Lower lobe of right lung (tissue), 2 donors: ENCODE measurements around the gene WDHD1. TPM values are rescaled to one million over a fixed set of nuclear protein-coding genes. Genes with fewer than 3 reads are reported as not detected.
"Not testable (repeated sequence)": the region's sequence is repeated elsewhere in the genome, so short reads cannot be mapped to it uniquely, and the experiment has no call there.

Experiments
- ATAC-seq, 2 donors: fragments of 200-7000 bp; cut with Tn5 transposase; one replicate each; pipeline ENCODE4 v1.9.1; 2020 to 2022; ENCODE audit warnings: mild to moderate bottlenecking in 2 of 2, moderate library complexity in 2 of 2
- DNase-seq: peaks from one replicate; pipeline ENCODE4 v3.0.0-alpha.2; 2020
- H3K27ac ChIP-seq: fragments of 200-600 bp; one replicate; pipeline ENCODE4 v1.8.0; 2022
- H3K27me3 ChIP-seq: fragments of 200-600 bp; one replicate; pipeline ENCODE4 v1.8.0; 2022; ENCODE audit warnings: low read depth
- H3K36me3 ChIP-seq: fragments of 200-600 bp; one replicate; pipeline ENCODE4 v1.8.0; 2022; ENCODE audit warnings: mild to moderate bottlenecking
- H3K4me1 ChIP-seq: fragments of 200-600 bp; one replicate; pipeline ENCODE4 v1.8.0; 2022
- H3K4me3 ChIP-seq: fragments of 200-600 bp; one replicate; pipeline ENCODE4 v1.8.0; 2022; ENCODE audit warnings: mild to moderate bottlenecking
- H3K9me3 ChIP-seq: fragments of 200-600 bp; one replicate; pipeline ENCODE4 v1.8.0; 2022
- CTCF ChIP-seq: fragments of 200-600 bp; IDR thresholded peaks from one replicate; pipeline ENCODE4 v1.8.0; 2022; ENCODE audit warnings: antibody characterized with exemption, mild to moderate bottlenecking
- intact Hi-C: fragments of 100-400 bp; cut with DNase I; formaldehyde crosslinking; loops from one replicate; pipeline ENCODE4 v1.11.0; 2022
- total RNA-seq: library from RNA; stranded (reverse); fragmentation: NEBNext Ultra II Directional; extraction: Animal tissue kit (Norgen Biotek cat#: 25700); gene quantifications from one replicate; pipeline ENCODE4 v1.2.1, GENCODE V29; 2021
- donor health status: DM: no; HTN: yes; CAD: no; lungs with severe emphysema.

Gene WDHD1
- total RNA-seq, 1 donor from 2014 or later = 3.5 TPM

- intact Hi-C loops = no loop called here
- Histone ChIP-seq H3K9me3 (no peaks in the 10 kb centered on the region), H3K27me3 (no peaks in the 10 kb centered on the region), H3K4me3 (no peak overlapping the region), H3K36me3 (peaks cover 9% of the 10 kb centered on the region), H3K27ac (peak overlapping the region; percentile 68), H3K4me1 (peaks cover 21% of the 10 kb centered on the region)
- TF ChIP-seq CTCF = no peak
- peak in 1 of 2 donors; percentile 39 for ATAC-seq
- DNase-seq = no peak
Observed at GRCh38 chr14:55070981-55071411, 44.1 kb upstream of the WDHD1 start.

- Histone ChIP-seq H3K36me3 (peaks cover 54% of the 10 kb centered on the region), H3K4me1 (peaks cover 5% of the 10 kb centered on the region), H3K4me3 (no peak overlapping the region), H3K27ac (no peak overlapping the region), H3K27me3 (no peaks in the 10 kb centered on the region), H3K9me3 (no peaks in the 10 kb centered on the region)
- ATAC-seq = no peak
- intact Hi-C loops = no loop called here
- DNase-seq = no peak
- no peak for TF ChIP-seq CTCF
Observed at GRCh38 chr14:55066223-55066622, 39.3 kb upstream of the WDHD1 start.

GRCh38 chr14:55065411-55065810, 38.5 kb upstream of the WDHD1 start:
- Histone ChIP-seq H3K27me3 (no peaks in the 10 kb centered on the region), H3K9me3 (no peaks in the 10 kb centered on the region), H3K4me3 (no peak overlapping the region), H3K36me3 (peaks cover 56% of the 10 kb centered on the region), H3K27ac (no peak overlapping the region), H3K4me1 (peaks cover 5% of the 10 kb centered on the region)
- intact Hi-C loops = no loop called here
- no peak for TF ChIP-seq CTCF
- DNase-seq (no peak), ATAC-seq (no peak)

- peaks cover 56% of the 10 kb centered on the region for H3K36me3 ChIP-seq
- ATAC-seq, H3K27me3 ChIP-seq, H3K9me3 ChIP-seq, H3K4me1 ChIP-seq, H3K27ac ChIP-seq, DNase-seq, H3K4me3 ChIP-seq, intact Hi-C loops: not testable (repeated sequence)
Observed at GRCh38 chr14:55064896-55065295, 38.0 kb upstream of the WDHD1 start.

- peaks cover 9% of the 10 kb centered on the region for H3K4me1 ChIP-seq
- TF ChIP-seq CTCF = no peak
- no peak overlapping the region for H3K27ac ChIP-seq
- peaks cover 66% of the 10 kb centered on the region for H3K36me3 ChIP-seq
- intact Hi-C loops = no loop called here
- DNase-seq = no peak
- H3K4me3 ChIP-seq = no peak overlapping the region
- peak in 1 of 2 donors; percentile 25 for ATAC-seq
- H3K9me3 ChIP-seq = no peaks in the 10 kb centered on the region
- H3K27me3 ChIP-seq = no peaks in the 10 kb centered on the region
Observed at GRCh38 chr14:55062517-55063351, 35.8 kb upstream of the WDHD1 start.

GRCh38 chr14:55059333-55059732, 32.4 kb upstream of the WDHD1 start:
- Histone ChIP-seq H3K27me3 (no peaks in the 10 kb centered on the region), H3K36me3 (peaks cover 51% of the 10 kb centered on the region), H3K27ac (no peak overlapping the region), H3K9me3 (no peaks in the 10 kb centered on the region), H3K4me3 (no peak overlapping the region), H3K4me1 (peaks cover 23% of the 10 kb centered on the region)
- intact Hi-C loops = no loop called here
- no peak for DNase-seq
- no peak for TF ChIP-seq CTCF
- no peak for ATAC-seq
